Measurements from ENCODE around the gene SLC7A10.

Gene SLC7A10

DNA sequence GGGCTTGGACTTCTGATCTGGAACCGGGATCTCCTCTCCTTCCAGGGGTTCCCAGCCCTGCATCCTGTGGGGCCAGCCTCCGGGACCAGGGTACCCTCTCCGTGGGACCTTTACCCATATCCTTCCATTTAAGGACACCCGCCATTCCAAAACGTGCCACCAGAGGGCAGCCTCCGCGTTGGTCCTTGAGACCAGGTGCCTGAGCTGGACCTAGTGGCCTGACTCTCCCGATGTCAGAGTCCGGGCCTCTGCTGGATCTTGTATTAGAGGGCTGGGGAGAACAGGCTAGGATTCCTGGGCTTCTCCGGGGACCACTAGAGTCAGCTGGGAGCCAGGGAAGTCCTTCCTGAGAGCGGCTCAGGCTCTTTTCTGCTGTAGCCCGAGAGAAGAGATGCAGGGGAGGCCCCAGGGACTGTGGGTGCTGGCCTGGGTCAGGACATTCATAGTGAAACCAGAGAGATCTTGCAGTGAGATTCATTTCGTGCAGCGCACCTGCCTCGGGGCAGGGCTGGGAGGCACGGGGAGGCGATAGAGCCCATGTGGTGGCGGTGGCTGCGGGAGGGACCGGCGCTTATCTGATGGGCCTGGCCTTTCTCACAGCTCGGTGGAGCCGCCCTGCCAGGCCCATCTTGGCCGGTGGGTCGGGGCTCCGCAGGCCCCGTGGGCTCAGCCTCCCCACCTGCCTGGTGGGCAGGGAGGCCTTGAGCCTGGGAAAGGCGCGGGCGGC is 9.8 kb upstream of the SLC7A10 start:
- TF ChIP-seq, protein P1, sequence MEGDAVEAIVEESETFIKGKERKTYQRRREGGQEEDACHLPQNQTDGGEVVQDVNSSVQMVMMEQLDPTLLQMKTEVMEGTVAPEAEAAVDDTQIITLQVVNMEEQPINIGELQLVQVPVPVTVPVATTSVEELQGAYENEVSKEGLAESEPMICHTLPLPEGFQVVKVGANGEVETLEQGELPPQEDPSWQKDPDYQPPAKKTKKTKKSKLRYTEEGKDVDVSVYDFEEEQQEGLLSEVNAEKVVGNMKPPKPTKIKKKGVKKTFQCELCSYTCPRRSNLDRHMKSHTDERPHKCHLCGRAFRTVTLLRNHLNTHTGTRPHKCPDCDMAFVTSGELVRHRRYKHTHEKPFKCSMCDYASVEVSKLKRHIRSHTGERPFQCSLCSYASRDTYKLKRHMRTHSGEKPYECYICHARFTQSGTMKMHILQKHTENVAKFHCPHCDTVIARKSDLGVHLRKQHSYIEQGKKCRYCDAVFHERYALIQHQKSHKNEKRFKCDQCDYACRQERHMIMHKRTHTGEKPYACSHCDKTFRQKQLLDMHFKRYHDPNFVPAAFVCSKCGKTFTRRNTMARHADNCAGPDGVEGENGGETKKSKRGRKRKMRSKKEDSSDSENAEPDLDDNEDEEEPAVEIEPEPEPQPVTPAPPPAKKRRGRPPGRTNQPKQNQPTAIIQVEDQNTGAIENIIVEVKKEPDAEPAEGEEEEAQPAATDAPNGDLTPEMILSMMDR (IDR thresholded peaks at IDR 0.05; ENCODE audit: control extremely low read depth, extremely low read depth, low read depth, missing control alignments): peak; percentile 82
- ChIA-PET CTCF (interaction anchor here (0.8 to 7.9 kb wide), 26 partner anchors 9 to 534 kb away, joined by 3 to 93 read pairs (median 5); partner anchors contain the start of gene SLC7A10), POLR2A (no interaction called here)
- DNase-seq (ENCODE audit: extremely low spot score): peak; percentile 91

DNA sequence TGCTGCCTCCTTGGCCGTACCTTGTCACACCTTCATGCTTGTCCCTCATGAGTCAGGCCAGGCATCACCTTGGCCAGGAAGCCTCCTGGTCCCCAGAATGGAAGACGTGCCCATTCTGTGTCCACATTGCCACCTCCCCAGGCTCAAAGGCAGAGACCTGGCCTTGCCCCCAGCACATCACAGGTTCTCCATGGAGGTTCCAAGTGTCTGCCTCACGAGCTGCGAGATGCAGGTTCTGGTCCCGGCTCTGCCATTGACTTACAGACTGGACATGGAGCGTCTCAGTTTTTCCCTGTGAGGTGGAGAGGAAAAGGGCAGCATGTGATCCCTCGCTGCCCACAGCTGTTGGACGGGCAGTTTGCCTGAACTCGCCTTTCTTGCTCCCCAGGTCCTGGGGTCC is 9.1 kb upstream of the SLC7A10 start:
- TF ChIP-seq, protein P1 (IDR thresholded peaks at IDR 0.05; ENCODE audit: control extremely low read depth, extremely low read depth, low read depth, missing control alignments): no peak
- DNase-seq (ENCODE audit: extremely low spot score): no peak
- CTCF ChIA-PET: interaction anchor here (1.1 to 7.9 kb wide), 12 partner anchors 9 to 535 kb away, joined by 3 to 93 read pairs (median 5); no protein-coding TSS in a partner anchor
- POLR2A ChIA-PET: no interaction called here

DNA sequence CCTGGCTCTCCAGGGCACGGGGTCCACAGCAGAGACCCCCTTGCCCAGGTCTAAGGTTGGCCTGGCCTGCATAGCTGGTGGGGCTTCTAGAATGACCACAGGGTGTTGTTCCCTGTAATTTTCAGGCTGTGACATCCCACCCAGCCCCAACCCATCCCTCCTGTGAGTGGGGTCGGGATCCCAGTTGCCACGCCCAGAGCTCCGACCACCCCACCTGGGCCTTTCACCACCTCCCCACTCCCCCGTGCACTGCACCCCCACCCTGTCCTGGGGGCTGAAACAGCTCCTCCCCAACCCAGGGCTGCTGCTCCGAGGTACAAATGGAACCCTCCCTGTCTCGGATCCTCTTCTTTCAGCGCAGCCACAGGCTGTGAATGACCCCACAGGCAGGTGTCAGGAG is 8.4 kb upstream of the SLC7A10 start:
- ChIA-PET POLR2A (no interaction called here), CTCF (interaction anchor here (1.5 to 7.9 kb wide), 3 partner anchors 10 to 175 kb away, joined by 5 to 93 read pairs (median 31); no protein-coding TSS in a partner anchor)
- no peak for DNase-seq (ENCODE audit: extremely low spot score)
- TF ChIP-seq, protein P1 (IDR thresholded peaks at IDR 0.05; ENCODE audit: control extremely low read depth, extremely low read depth, low read depth, missing control alignments): no peak

DNA sequence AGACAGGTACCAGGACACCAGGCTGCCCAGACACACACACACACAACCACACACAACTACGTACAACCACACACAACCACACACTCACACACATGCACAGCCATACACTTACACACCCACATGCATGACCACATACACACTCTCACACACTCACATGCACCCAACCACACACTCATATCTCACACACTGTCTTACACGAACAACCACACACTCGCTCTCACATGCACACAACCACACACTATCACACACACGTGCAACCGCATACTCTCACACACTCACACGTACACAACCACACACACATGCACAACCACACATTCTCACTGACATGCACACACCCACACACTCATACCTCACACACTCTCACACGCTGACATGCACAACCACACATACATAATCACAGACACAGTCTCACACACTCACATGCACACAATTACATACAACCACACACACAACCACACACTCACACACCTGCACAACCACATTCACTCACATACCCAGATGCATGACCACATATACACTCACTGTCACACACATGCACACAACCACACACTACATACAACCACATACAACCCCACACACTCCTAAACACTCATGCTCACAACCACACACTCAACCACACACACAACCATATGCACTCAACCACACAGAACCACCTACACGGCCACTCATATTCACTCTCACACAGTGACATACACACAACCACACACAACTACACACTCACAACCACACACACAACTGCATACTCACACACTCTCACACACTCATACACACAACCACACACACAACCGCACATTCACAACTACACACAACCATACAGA is 7.6 kb upstream of the SLC7A10 start:
- ChIA-PET CTCF (interaction anchor here (7.9 kb wide), 1 partner anchor 172 kb away, joined by 93 read pairs; no protein-coding TSS in a partner anchor), POLR2A (no interaction called here)
- no peak for DNase-seq (ENCODE audit: extremely low spot score)
- TF ChIP-seq, protein P1 (IDR thresholded peaks at IDR 0.05; ENCODE audit: control extremely low read depth, extremely low read depth, low read depth, missing control alignments): no peak

DNA sequence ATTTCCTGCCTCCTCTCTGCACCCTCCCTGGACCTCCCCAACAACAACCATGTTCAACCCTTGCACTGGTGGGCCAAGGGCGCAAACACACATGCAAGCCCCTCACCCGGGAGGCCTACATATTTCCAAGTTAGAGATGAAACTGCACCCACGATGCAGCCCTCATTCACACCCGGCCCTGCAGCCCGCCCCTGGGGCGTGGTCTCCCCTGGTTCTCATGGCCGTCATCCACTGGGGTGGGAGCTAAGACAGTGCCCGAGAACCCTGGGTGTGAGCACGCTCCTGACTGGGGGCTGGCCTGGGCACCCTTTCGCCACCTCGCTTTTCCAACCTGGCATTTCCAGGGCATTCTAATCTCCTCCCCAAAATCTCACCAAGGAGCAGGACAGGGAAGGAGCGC is 7.0 kb upstream of the SLC7A10 start:
- no peak for DNase-seq (ENCODE audit: extremely low spot score)
- TF ChIP-seq, protein P1 (IDR thresholded peaks at IDR 0.05; ENCODE audit: control extremely low read depth, extremely low read depth, low read depth, missing control alignments): no peak
- ChIA-PET CTCF (no interaction called here), POLR2A (no interaction called here)

DNA sequence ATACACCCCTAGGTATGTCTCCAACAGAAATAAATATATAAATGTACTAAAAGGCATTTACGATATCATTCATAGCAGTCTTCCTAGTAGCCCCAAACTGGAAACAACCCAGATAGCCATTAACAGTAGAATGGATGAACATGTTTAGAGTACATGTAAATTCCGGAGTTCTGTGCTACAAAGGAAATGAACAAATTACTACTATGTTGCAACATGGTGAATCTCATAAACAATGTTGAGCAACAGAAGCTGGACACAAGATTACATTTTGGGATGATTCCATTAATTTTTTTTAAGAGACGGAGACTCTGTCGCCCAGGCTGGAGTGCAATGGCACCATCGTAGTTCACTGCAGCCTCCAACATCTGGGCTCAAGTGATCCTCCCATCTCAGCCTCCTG is 5.9 kb upstream of the SLC7A10 start:
- no peak for DNase-seq (ENCODE audit: extremely low spot score)
- ChIA-PET CTCF (interaction anchor here (1.1 kb wide), 1 partner anchor 177 kb away, joined by 3 read pairs; no protein-coding TSS in a partner anchor), POLR2A (no interaction called here)
- TF ChIP-seq, protein P1 (IDR thresholded peaks at IDR 0.05; ENCODE audit: control extremely low read depth, extremely low read depth, low read depth, missing control alignments): no peak

All from GM10248 (cell line).